Left ventricle myocardium inferior (tissue), 1 donor: Measurements from ENCODE around the gene GNPDA1. TPM values are rescaled to one million over a fixed set of nuclear protein-coding genes. Genes with fewer than 3 reads are reported as not detected.

ENCODE experiments used
- DNase-seq: peaks from one replicate; pipeline ENCODE4 v3.0.0-alpha.2; 2020
- H3K27ac ChIP-seq: fragments of 200-600 bp; replicated peaks from 2 replicates; pipeline ENCODE4 v1.8.0; 2021
- H3K27me3 ChIP-seq: fragments of 200-600 bp; 2 replicates; pipeline ENCODE4 v1.8.0; 2021; ENCODE audit warnings: low read depth
- H3K36me3 ChIP-seq: fragments of 200-600 bp; 2 replicates; pipeline ENCODE4 v1.8.0; 2021
- H3K4me1 ChIP-seq: fragments of 200-600 bp; 2 replicates; pipeline ENCODE4 v1.8.0; 2021
- H3K4me3 ChIP-seq: fragments of 200-600 bp; 2 replicates; pipeline ENCODE4 v1.8.0; 2021; ENCODE audit warnings: mild to moderate bottlenecking, moderate library complexity
- H3K9me3 ChIP-seq: fragments of 200-600 bp; replicated peaks from 2 replicates; pipeline ENCODE4 v1.8.0; 2021
- intact Hi-C: fragments of 100-400 bp; cut with micrococcal nuclease; formaldehyde crosslinking; loops from one replicate; pipeline ENCODE4 v1.11.0; 2022
- total RNA-seq: library from RNA; stranded (reverse); fragmentation: NEBNext Ultra II Directional; extraction: Animal tissue kit (Norgen Biotek cat#: 25700); gene quantifications from one replicate; pipeline ENCODE4 v1.2.1, GENCODE V29; 2021
- TF ChIP-seq, protein P1 (sequence below): fragments of 200-600 bp; IDR thresholded peaks from 2 replicates; pipeline ENCODE4 v1.8.0; 2021; ENCODE audit warnings: antibody characterized with exemption, mild to moderate bottlenecking, borderline replicate concordance
- donor health status: DM: no; HTN: yes; CAD: no; lungs with severe emphysema.

The GNPDA1 gene
- total RNA-seq, 1 donor from 2014 or later = 24.3 TPM

DNA sequence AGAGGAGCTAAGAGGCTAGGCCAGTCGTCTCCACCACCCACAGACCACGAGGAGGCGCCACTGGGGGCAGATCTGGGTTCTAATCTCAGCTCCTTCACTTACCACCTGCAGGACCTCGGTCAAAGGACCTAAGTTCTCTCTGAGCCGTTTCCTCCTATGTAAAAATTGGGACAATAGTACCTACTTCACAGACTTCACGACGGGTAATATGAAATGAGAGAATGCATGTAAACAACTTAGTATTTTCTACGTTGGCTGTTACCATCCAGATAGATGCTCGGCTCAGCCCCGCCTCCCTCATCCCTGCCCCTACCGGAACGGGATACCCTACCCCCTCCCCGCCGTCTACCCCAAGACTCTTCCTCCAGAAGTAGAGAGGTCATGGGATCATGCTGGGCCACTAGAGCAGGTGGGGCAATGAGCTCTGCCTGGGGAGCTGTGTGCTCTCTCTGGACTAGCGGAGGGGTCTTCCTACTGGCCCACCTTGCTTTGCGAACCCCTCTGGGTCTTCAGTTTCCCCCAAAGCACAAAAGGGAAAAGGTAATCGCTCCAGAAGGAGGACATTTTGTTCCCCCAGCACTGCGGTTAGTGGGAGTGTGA is 541 bp downstream of the GNPDA1 start:
- Histone ChIP-seq H3K4me3 (peak overlapping the region; percentile 81), H3K9me3 (no peaks in the 10 kb centered on the region), H3K27me3 (no peaks in the 10 kb centered on the region), H3K4me1 (peaks cover 37% of the 10 kb centered on the region), H3K36me3 (peaks cover 16% of the 10 kb centered on the region), H3K27ac (peak overlapping the region; percentile 88)
- intact Hi-C loops = no loop called here
- DNase-seq = peak; percentile 49
- TF ChIP-seq, protein P1, sequence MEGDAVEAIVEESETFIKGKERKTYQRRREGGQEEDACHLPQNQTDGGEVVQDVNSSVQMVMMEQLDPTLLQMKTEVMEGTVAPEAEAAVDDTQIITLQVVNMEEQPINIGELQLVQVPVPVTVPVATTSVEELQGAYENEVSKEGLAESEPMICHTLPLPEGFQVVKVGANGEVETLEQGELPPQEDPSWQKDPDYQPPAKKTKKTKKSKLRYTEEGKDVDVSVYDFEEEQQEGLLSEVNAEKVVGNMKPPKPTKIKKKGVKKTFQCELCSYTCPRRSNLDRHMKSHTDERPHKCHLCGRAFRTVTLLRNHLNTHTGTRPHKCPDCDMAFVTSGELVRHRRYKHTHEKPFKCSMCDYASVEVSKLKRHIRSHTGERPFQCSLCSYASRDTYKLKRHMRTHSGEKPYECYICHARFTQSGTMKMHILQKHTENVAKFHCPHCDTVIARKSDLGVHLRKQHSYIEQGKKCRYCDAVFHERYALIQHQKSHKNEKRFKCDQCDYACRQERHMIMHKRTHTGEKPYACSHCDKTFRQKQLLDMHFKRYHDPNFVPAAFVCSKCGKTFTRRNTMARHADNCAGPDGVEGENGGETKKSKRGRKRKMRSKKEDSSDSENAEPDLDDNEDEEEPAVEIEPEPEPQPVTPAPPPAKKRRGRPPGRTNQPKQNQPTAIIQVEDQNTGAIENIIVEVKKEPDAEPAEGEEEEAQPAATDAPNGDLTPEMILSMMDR = peak; percentile 47

DNA sequence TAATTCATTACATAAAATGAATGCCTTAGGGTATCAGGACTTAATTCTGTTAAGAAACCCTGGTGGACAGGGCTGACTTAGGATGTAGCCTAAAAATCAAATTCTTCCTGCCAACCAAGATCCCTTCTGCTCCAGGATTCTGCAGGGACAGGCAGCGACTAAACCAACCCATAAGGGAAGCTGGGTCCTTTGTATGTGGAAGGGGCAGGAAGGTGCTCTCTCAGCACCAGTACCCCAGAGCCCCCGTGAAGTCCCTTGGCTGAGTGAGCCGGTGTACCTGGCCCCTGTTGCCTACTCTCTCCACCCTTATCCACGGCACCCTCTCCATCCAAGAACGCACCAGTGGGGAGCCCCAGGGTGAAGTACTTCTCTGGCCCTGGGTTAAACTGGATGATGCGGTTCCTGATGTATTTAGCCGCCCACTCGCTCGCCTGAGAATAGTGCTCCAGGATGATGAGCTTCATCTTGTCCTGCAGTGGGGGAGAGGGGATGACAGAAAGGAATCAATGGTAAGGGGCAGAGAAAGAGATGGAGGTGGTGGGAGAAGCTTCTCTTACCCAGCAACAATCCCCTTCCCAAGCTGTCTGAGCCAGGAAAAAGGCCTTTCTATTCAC is 1.1 kb downstream of the GNPDA1 start:
- TF ChIP-seq, protein P1 = no peak
- intact Hi-C loops = no loop called here
- Histone ChIP-seq H3K9me3 (no peaks in the 10 kb centered on the region), H3K36me3 (peaks cover 18% of the 10 kb centered on the region), H3K4me3 (peak overlapping the region; percentile 81), H3K27me3 (no peaks in the 10 kb centered on the region), H3K4me1 (peaks cover 37% of the 10 kb centered on the region), H3K27ac (peak overlapping the region; percentile 88)
- DNase-seq = no peak

DNA sequence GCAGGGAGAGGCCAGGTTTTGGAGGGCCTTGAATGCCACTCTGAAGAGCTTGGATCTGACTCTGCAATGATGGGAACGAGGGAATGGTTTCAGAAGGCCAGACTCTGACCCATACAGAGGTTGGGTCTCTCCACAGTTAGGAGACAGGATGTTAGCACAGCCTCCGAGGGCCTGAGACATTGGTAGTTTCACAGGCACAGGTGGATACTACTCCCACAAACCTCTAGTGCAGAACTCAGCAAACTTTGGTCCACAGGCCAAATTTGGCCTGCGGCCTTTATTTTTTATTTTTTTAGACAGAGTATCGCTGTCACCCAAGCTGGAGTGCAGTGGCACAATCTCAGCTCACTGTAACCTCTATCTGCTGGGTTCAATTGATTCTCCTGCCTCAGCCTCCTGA is 2.9 kb downstream of the GNPDA1 start:
- peaks cover 35% of the 10 kb centered on the region for H3K36me3 ChIP-seq
- no peaks in the 10 kb centered on the region for H3K27me3 ChIP-seq
- intact Hi-C loops = loop anchor here (10.0 kb wide), 1 partner anchor 695 kb away; no protein-coding TSS in a partner anchor
- H3K9me3 ChIP-seq = no peaks in the 10 kb centered on the region
- no peak overlapping the region for H3K4me3 ChIP-seq
- TF ChIP-seq, protein P1 = no peak
- H3K27ac ChIP-seq = no peak overlapping the region
- H3K4me1 ChIP-seq = peaks cover 28% of the 10 kb centered on the region
- DNase-seq = no peak

DNA sequence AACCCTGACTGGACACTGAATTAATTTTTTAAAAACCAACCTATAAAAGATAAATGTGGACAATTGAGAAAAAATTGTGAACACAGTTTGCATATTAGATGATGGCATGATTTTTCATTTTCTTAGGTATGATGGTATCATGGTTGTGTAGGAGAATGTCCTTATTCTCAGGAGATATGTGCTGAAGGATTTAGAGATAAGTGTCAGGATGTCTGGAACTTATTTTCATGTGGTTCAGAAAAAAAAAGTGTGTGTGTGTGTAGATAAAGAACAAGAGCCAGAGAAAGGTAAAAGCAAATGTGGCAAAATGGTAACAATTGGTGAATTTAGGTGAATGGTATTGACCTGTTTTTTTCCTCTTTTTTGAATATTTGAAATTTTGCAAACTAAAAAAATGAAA is 4.0 kb downstream of the GNPDA1 start:
- intact Hi-C loops = loop anchor here (10.0 kb wide), 1 partner anchor 696 kb away; no protein-coding TSS in a partner anchor
- Histone ChIP-seq H3K9me3 (no peaks in the 10 kb centered on the region), H3K4me3 (no peak overlapping the region), H3K36me3 (peaks cover 44% of the 10 kb centered on the region), H3K27ac (no peak overlapping the region), H3K4me1 (peaks cover 21% of the 10 kb centered on the region), H3K27me3 (no peaks in the 10 kb centered on the region)
- TF ChIP-seq, protein P1 = no peak
- no peak for DNase-seq

DNA sequence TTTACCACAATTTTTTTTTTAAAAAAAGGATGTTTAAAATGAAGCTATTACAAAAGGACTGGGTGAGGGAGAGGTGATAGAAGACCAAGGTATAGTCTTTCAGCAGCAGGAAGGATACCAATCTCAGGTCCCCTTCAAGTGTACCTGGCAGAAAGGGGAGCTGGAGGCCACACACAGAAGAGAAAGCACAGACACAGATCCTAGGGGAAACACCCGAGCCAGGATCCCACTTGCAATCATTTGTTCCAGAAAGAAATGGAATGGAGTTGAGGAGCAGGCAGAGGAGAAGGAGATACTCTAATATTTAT is 5.6 kb downstream of the GNPDA1 start:
- TF ChIP-seq, protein P1 = no peak
- H3K4me3 ChIP-seq = no peak overlapping the region
- DNase-seq = no peak
- intact Hi-C loops = loop anchor here (10.0 kb wide), 1 partner anchor 698 kb away; no protein-coding TSS in a partner anchor
- H3K27ac ChIP-seq = no peak overlapping the region
- peaks cover 56% of the 10 kb centered on the region for H3K36me3 ChIP-seq
- H3K4me1 ChIP-seq = peaks cover 7% of the 10 kb centered on the region
- H3K9me3 ChIP-seq = no peaks in the 10 kb centered on the region
- no peaks in the 10 kb centered on the region for H3K27me3 ChIP-seq
